ENCODE measurements around the gene BRPF1. TPM values are rescaled to one million over a fixed set of nuclear protein-coding genes. Genes with fewer than 3 reads are reported as not detected.

BRPF1 gene, protein sequence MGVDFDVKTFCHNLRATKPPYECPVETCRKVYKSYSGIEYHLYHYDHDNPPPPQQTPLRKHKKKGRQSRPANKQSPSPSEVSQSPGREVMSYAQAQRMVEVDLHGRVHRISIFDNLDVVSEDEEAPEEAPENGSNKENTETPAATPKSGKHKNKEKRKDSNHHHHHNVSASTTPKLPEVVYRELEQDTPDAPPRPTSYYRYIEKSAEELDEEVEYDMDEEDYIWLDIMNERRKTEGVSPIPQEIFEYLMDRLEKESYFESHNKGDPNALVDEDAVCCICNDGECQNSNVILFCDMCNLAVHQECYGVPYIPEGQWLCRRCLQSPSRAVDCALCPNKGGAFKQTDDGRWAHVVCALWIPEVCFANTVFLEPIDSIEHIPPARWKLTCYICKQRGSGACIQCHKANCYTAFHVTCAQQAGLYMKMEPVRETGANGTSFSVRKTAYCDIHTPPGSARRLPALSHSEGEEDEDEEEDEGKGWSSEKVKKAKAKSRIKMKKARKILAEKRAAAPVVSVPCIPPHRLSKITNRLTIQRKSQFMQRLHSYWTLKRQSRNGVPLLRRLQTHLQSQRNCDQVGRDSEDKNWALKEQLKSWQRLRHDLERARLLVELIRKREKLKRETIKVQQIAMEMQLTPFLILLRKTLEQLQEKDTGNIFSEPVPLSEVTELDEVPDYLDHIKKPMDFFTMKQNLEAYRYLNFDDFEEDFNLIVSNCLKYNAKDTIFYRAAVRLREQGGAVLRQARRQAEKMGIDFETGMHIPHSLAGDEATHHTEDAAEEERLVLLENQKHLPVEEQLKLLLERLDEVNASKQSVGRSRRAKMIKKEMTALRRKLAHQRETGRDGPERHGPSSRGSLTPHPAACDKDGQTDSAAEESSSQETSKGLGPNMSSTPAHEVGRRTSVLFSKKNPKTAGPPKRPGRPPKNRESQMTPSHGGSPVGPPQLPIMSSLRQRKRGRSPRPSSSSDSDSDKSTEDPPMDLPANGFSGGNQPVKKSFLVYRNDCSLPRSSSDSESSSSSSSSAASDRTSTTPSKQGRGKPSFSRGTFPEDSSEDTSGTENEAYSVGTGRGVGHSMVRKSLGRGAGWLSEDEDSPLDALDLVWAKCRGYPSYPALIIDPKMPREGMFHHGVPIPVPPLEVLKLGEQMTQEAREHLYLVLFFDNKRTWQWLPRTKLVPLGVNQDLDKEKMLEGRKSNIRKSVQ (N-terminal part only)
- total RNA-seq: 12.0 TPM

DNA sequence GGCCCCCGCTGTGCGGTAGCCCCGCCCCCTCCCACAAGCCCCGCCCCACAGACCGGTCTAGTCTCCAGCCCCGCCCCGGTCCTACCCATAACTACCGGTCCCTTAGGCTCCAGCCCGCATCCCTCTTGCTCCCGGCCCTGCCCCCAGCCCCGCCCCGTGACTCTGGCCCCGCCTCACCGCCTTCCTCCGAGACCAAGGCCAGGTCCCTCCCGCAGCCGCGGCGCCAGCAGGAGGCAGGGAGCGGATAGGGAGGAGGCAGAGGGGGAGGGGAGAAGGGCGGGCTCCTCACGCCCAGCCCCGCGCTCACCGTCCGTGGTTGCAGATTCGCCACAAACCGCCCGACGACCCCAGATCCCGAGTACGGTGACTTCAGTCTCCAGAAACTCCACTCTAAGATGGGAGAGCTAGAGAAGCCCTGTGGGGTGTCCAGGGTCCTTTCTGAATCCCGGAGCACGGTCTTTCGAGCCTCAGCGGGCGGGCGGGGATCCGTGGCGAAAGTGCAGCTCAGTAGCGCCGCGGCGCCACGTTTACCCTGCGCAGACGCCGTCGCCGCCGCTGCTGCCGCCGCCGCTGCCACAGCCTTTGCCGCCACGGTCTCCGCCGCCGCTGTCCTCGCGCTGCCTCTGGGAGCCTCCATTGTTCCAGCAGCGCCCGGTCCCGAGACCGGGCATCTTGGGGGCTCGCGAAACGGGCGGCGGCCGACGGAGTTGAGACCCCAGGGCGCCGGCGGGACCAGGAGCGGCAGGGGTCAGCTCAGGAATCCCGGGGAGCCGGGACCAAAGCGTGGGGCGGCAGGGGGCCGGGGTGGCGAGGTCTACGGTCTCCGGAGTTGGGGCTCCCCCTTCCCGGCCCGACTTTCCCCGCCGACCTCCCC lies at the start of gene BRPF1:
Gene BRPF1, plus strand, starts transcription at position 530 of the 874 bp plus-strand sequence. CDS start 2,406 bp downstream, outside the sequence.
- DNase-seq: peak; percentile 97

DNA sequence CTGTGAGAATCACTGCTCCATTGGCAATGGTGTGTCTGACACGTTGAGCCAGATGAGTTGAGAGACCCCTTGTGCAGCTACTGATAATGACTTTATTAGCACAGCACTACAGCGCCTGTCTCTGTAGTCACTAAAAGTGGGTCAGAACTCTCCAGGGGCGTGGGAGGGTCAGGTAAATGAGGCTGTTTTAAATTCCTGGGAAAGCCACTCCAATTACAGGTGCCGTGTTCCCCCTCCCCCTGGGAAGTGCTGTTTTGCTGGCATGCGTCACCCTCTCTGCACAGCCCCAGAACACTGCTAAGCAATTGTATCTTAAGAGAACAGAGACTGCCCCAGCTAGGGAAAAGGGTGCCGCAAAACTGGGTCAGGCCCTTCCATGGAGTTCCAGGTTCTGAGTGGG lies 49.4 kb upstream of the BRPF1 start:
- no peak for DNase-seq

DNA sequence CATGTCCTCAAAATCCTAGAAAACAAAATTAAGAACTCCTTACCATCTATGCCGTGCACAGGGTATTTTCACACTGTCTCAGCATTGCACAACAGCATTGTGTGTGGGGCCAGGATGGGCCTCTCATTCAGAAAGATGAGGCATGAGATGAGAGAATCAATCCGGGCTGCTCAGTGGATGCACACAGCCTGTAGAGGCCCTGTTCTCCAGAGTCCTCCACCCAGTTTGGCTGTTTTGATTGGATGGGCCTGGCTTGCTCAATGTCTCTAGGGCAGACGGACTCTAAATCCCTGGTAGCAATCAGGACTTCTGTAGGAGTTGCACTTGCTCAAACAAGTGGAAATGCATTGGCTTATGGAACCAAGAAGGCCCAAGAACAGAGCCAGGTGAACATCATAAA lies 48.1 kb upstream of the BRPF1 start:
- DNase-seq: no peak

DNA sequence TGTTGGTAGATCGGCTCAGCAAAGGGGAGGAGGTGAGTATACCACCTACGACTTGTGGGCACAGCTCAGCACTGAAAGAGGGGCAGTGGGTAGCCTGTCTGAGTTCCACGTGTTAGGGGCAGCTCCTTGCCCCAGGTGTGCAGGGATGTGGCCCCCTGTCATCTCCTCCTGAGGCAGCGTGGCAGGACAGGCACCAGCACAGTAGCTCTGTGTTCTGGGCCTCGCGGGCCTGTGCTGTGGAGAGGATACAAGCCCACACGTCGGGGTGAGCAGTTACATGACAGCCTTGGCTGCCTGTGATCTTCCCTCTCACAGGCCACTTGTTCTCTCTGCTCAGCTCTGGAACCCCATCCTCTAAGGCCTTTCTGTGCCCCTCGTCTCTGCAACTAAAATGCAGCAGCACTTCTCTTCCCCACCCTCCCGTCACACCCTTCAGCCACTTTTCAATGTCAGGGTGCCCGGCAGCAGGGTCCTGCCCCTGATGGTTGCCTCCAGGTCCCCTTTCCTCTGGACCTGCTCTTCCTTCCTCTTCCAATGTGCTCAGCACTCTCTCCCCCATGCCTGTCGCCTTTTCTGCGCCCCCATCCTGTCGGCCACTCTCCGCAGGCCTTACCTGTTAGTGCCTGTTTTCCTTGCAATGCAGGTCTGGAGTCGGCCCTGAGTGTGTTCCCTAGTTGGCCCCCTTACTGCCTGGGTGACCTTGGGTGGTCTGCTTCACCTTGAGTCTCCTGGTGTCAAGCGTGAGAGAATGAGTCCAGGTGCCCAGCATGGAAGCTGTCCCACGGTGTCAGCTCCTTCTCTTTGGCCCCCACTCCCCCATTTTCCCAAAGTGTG lies 46.1 kb upstream of the BRPF1 start:
- no peak for DNase-seq

DNA sequence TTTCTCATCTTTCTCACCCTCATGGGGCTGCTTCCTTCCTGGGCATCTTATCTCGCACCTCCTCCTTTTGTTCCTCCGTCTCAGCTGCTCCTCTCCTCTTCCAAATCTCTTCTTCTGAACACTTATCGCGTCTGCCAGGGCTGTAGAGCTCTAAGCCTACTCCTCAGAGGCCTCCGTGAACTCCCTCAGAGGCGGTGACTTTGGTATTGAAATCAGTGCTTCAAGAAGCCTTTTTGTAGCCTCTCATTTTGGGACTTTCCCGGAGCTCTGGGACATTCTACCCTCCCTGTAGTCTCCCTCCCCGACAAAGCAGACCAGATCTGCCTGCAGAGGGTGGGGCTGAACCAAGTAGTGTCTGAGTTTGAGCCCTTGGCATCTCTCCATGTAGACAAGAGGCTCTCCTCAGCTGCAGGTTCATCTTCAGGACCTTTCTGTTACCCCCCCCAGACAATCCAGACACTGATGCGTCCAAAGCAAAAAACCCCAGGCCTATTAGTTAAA lies 45.4 kb upstream of the BRPF1 start:
- no peak for DNase-seq

DNA sequence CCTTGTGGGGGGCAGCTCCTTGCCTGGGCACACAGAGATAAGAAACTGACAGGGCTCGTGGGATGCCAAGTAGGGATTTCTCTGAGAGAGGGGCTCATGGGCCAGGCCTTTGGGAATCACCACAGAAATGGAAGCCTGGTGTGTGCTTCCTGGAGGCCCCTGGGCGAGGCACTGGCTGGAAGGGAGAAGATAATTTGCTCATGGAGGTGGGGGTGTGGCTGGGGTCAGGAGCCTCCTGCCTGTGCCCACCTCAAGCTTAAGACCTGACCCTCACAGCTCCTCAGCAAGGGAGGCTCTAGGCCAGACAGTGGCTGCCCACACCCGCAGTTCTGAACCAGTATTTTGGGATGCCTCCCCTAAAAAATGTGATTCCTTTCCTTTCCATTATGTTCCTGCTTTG lies 44.8 kb upstream of the BRPF1 start:
- DNase-seq: no peak

DNA sequence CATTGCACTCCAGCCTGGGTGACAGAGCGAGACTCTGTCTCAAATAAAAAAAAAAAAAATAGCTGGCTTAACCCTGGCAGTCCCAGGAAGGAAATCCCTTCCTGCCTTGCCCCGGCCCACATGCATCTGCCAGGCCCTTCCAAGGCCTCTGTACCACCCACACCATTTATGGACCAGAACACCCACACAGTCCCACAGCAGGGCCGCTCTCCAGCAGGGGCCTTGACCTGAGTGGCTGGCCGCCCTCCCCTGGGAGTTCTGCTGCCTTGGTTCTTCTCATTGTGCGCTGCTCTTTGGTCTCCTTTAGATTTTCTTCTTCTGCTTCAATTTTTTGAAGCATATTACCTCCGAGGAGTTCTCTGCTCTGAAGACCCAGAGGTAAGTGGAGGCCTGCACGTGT lies 44.0 kb upstream of the BRPF1 start:
- no peak for DNase-seq

DNA sequence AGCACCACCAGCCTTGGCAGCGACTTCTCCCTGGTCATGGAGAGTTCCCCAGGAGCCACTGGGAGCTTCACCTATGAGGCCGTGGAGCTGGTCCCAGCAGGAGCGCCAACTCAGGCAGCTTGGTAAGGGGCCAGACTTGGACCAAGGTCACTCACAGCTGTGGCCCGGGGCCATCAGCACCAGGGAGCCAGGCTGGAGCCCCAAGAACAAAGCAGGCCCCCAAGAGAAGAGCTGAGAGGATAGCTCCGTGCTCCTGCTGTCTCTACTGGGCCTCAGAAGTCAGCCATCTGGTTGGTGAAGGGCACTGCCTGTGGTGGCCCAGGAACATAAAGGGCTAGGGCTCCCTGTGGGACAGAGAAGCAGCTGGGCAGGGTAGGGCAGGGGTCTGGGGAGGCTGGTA lies 42.6 kb upstream of the BRPF1 start:
- no peak for DNase-seq

DNA sequence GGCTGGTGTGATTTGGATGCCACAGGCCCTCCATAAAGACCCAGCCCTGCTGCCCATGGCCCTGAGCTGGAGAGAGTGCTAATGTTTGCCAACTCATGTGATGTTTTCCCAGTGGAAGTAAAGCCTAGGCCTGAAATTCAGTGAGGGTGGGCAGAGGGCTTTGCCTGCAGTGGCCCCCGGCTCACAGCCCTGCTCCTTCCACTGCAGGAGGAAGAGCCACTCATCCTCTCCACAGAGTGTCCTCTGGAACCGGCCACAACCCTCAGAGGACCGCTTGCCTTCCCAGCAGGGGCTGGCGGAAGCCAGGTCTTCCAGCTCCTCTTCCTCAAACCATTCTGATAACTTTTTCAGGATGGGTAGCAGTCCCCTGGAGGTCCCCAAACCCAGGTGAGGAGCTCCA lies 41.8 kb upstream of the BRPF1 start:
- DNase-seq: no peak

DNA sequence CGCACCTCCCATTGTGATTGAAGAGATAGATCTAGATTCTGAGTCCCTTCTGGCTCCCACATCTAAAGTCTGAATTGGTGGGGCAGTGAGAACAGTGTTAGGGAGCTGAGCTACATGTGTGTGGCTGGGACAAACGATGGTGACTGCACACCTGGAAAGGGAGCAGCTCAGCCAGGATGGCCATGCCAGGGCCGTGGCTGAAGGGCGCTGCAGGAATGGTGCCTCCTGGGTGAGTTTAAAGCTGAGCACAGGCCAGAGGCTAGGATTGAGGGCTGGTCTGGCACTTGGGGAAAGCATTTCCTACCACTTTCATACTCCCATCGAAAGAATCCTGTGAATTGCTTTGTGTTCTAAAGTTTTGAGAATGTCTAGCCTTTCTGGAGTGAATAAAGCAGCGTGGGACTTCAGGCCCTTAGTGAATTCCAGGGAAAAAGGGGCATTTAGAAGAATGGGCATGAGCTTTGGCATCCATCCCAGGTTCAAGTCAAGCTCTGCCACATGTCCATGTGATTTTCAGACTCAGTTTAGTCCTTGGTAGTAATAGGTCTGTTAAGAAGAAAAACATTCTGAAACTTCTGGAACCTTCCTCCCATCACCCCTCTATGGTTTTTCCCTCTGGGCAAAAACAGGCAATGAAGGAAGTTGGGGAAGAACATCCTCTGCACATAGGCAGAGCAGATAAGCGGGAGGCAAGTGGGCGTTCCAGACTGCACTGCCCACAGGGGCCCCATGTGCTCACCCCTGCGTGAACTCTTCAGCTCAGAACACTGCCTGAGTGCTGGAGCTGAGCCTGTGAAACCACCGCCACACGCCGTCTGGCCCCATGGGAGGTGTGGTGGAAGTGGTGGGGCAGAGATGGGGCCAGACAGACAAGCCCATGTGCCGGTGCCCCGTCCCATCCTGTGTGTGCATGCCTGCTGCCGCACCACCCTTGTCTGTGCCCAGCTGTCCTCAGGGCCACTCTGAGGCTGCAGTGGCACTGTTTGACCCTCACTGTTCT lies 40.8 kb upstream of the BRPF1 start:
- DNase-seq: no peak

DNA sequence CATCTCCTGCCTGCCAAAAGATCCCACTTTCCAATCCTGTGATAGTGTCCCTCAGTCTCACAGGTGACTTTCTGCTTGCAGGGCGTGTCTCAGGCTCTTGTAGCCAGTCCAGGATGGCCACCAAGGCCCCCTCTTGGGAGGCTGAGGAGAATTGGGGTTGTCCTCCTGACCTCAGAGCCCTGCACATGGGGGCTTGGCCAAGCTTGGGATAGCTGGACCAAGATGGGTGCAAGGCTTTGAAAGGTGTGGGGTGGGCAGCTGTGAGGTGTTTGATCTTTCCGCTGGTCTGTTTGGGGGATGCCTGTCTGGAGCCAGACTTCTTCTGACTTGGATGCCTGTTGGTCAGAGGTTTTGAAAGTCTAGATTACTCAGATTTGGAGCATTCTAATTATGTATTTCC lies 39.9 kb upstream of the BRPF1 start:
- no peak for DNase-seq

DNA sequence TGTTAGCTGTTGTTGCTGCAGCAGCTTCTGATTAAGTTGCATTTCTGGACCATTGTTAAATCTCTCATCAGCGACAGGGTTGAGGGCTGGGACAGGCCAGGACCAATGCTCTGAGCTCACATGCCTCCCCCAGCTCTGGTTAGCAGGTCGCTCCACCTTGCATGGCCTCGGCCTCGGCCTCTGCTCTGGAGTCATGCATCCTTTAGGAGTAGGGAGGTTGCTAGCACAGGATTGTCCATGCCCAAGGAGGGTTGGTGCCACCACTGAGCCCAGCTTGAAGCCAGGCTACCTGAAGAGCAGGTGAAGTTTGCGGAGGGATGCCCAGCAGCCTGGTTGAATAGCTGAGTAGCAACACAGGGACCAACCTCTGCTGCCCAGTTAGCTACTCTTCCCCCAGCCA lies 39.1 kb upstream of the BRPF1 start:
- DNase-seq: no peak

DNA sequence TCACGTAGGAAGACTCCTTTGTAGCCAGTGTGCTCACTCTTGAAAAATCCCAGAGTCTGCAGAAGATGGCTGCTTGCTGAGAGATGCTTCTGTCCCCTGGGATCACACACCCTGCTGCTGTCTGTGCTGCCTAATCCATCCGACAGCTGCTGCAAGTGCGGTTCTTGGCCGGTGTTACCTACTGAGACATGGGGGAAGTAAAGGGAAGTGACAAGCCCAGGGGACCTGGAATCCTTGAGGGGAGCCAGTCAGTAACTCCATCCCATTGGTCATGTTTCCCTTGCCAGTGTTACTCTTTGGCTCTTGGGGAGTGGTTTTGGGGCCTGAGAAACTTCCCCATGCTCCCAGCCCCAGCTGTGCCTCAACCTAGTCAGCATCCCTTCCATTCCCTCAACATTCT lies 36.2 kb upstream of the BRPF1 start:
- no peak for DNase-seq

DNA sequence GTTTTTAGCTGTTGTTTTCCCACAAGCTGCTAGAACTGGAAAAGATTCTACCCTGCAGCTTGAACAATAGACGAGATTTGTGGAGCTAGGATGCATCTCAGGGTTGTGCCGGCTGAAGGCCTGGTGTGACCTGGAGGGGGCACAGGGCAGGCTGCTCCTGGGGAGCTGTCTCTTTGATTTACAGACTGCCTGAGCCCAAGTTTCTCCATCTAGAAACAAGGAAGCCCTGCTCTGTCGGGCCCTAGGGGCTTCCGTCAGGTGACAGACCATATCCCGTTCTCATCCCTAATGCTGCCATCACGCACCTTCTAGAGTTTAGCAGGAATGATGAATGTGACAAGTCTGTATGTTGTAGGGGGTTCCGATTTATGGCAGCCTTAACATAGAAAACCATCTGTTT lies 35.8 kb upstream of the BRPF1 start:
- DNase-seq: no peak

DNA sequence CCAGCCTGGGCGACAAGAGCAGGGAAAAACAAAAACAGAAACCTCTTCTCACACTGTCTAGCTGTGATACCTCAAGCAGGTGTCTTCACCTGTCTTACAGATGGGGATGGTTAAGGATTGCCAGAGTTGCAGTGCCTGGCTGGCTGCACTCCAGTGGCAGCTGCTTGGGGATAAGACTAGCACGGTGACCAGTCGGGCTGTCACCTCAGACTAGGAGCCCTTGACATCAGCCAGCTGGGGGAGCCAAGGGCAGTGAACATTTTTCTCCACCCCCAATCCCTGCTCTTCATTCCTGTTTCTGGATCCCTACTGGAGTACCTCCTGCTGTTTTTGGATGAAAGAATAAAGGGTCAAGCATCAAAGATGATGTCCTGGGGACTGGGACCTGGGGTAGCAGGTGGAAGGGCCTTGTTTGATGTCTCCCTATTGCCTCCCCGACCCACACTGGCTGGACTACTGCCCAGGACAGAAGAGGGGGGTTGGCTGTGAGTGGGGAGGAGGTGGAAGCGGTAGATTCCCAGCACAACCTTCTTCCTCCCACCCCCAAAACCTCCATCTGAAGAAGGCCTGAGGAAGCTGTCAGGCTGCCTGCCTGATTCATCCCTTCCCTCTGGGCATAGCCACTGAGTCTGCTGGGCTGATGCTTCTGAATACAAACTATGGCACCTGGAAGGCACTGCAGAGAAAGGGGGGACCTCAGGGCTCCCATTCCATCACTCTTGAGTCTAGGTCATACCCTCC lies 34.9 kb upstream of the BRPF1 start:
- DNase-seq: no peak

DNA sequence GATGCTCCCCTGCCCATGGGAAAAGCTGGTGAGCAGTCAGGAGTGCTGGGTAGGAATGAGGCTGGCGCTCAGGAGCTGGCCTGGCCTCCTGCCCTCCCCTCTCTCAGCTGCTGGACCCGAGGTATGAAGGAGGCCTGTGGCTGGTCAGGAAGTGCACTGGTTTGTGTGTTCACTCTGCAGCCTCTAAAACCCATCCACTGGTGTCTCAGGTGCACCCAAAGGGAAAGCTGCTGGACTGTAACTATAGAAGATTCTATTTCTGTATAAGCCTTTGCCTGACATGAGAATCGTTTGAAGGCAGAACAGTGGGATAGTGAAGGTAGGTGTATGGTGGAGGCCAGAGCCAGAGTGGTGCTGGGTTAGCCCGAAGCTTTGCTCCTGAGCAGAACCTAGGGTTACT lies 33.6 kb upstream of the BRPF1 start:
- no peak for DNase-seq

DNA sequence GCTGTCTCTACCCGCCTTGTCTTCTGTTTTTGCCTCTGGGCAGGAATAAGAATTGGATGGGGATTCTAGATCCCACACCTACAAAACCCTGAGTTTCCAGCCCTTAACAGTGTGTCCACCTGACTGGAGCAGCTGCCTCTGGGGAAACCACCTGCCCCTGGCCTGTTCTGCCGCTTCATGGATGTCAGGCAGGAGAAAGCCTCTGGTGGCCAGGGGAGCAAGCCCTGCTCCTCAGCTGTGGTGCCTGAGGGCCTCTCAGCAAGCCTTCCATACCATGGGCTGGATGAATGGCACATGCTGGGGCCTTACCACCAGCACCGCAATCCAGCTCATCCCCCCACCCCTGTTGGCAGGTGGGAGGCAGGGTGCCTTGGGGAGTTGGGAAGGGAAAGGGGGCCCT lies 33.2 kb upstream of the BRPF1 start:
- DNase-seq: no peak

DNA sequence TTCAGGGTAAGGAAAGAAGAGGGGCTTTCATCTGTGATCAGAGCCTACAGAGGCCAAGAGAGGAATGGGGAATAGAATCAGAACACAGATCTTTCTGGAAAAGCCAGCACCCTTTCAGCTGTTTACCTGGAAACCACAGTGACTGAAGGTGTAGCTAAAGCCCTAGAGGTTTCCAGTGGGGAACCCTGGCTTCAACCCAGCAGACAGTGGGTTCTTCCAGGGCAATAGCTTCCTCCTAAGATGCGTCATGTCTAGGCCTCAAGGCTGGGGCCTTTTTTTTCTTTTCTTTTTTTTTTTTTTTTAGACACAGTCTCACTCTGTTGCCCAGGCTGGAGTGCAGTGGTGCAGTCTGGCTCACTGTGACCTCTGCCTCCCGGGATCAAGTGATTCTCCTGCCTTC lies 31.0 kb upstream of the BRPF1 start:
- DNase-seq: no peak

DNA sequence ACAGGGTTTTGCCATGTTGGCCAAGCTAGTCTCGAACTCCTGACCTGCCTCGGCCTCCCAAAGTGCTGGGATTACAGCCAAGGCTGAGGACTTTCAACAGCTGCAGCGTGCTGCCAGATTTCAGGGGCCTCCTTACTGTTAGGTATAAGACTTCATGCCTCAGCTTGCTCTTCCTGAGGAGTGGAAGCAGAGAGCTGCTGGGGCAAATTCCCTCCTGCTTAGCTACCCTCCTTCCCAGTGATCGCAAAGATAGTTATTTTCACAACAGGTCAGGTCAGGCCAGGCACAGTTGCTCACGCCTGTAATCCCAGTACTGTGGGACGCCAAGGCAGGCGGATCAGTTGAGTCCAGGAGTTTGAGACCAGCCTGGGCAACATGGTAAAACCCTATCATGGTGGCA lies 30.5 kb upstream of the BRPF1 start:
- no peak for DNase-seq

Measured in skin of body (tissue), 2 donors.